ENCODE measurements around the gene NEUROG1.

- TF ChIP-seq CTCF (IDR thresholded peaks at IDR 0.05): no peak
- TF ChIP-seq POLR2A (IDR thresholded peaks at IDR 0.05): no peak
- TF ChIP-seq POLR2AphosphoS5 (IDR thresholded peaks at IDR 0.05): no peak
Measured at GRCh38 chr5:135582099-135582781, 46.5 kb upstream of the NEUROG1 start.
